Fibroblast of skin of right biceps (primary cell): ENCODE data around the gene FAM98A.
A peak's percentile ranks its signal among the peaks of the same experiment; 100 is the strongest.

Experiments used
- DNase-seq: peaks from one replicate; pipeline ENCODE4 v3.0.0-alpha.2; 2013

Gene FAM98A

GRCh38 chr2:33599175-33599942 is at the start of gene FAM98A:
TSS of gene FAM98A (minus strand) at chr2:33599299. CDS start at chr2:33599221, 78 bp downstream.
- DNase-seq: peak; percentile 99

DNA sequence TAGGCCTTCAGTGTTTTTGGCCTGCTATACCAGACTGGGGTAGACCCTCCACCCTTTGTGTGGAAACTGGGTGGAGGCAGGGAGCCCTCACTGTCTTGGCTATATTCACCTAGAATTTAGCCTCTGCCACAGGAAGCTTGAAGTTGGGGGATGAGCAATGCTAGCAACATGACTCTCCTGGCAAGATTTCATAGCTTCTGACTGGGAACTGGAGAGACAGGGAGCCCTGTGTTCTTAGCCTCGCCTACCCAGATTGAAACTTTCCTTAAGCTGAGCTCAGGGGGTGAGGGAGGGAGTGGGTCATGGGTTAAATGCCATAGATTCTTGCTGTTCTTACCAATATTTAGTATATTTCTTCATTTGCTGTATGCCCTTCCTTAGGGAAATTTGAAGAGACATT is 46.8 kb upstream of the FAM98A start:
- peak; percentile 4 for DNase-seq

GRCh38 chr2:33644215-33644614 is 45.1 kb upstream of the FAM98A start:
- DNase-seq: no peak

DNA sequence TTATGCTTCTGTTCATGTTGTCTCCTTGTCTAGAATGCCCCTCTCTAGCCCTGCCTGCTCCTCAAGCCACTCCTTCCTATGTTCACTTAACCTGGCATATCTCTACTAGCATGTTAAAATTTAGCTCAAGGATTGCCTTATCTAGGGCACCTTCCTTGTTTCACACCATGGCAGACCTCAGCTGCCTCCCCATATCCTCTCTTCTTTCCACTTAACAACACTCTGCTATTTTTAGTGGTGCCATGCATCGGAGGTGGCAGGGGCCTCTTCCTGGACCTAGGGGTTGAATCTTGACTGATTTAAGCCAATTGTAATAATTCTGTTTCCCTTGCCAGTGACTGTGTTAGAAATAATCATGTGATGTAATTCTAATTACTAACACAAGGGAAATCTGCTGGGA is 36.9 kb upstream of the FAM98A start:
- DNase-seq: no peak

GRCh38 chr2:33634261-33634910 is 35.3 kb upstream of the FAM98A start:
- DNase-seq: no peak

DNA sequence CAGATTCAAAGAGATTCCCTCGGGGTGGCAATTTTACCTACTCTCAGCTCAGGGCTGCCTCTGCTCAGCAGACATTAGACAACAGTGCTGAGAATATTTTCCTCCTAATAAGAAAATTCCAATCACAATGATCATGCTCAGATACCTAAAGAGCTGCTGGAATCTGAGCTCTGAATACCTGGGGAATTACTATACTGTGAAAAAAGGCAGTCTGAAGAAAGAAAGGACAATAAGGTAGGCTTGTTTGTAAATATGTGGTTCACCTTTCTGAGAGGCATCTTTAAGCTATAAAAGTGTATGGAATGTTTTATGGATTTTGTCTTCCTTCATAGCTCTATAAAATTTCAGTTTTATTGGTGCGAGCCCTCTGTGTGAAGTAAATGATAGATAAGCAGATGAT is 34.2 kb upstream of the FAM98A start:
- no peak for DNase-seq

DNA sequence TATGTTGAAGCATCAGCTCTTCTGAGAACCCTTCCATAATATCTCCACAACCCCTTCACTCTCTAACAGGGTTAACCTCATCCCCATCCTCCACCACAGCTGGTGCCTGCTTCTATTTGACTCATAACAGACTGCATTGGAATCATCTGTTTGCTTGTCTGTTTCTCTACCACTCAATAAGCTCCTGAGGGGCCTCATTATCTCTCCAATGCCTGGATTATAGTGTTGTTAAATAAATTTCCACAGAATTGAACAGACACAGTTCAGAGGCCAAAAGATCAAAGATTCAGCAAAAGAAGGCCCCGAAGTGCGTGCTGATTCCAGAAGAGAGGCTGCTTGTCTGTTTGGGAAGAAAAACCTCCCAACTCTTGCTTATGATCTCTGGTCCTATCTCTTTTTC is 33.7 kb upstream of the FAM98A start:
- DNase-seq: no peak

DNA sequence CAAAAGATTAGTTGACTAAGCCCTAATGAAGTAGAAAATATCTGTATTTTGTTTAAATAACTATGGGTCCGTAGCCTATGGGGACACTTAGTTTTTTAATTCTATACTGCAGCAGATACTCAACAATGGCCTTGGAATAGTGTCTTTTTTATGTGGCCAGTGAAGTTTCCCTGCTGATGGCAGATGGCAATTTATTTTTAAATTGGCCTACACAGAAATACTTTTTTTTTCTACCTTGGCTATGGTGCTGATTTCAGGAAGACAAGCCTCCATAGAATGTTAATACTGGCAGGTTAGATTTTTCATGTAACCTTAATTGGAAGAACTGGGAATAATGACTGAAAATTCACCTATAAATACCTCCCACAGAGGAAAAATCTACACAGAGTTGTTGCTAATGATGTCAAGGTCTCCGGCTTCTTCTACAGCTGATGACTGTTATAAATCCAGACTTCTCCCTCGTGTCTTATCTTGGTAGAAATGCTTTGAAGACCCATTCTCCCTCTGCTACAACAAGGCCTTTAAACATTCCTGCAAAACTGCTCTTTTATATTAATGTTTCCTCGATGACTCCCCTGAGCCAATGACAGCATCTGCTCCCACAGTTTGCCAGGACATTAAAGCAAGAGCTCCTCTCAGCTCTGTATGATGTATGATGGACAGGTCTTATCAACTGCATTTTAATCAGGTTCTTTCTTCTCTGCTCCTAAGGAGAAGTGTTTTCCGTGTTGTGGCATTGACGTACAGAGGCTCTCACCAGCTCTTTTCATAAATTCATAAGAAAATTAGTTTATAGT is 29.1 kb upstream of the FAM98A start:
- DNase-seq: no peak

DNA sequence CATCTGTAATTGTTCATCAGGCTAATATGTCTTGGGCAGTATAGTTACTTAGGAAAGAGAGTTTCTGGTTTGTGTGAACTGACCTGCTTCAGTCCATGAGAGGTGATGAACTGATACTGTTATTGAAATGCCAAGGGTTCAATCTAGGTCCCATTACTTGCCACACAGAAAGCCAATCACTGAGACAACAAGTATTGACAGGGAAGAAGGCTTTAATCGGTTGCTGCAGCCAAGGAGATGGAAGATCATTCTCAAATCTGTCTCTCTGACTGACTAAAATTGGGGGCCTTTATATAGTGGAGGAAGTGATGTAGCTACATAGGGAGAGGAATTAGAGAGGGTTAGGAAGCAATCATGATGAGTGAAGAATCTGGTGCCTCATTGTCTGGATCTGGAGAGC is 19.9 kb upstream of the FAM98A start:
- no peak for DNase-seq

GRCh38 chr2:33617989-33618388 is 18.9 kb upstream of the FAM98A start:
- DNase-seq: no peak

DNA sequence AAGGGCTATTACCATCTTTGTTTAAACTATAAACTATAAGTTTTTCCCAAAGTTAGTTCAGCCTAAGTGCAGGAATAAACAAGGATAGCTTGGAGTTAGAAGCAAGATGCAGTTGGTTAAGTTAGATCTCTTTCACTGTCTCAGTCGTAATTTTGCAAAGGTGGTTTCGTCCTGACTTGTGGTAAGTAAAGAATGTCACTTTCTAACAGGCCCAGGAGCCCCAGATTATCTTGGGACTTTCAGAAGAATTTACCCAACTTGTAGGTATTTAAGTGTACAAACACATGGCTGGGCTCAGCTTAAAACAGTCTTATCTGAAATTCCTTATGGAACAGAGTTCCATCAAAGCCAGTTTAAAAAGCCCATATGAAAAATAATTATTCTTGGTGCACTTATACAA is 18.3 kb upstream of the FAM98A start:
- DNase-seq: no peak

GRCh38 chr2:33616873-33617272 is 17.8 kb upstream of the FAM98A start:
- no peak for DNase-seq

DNA sequence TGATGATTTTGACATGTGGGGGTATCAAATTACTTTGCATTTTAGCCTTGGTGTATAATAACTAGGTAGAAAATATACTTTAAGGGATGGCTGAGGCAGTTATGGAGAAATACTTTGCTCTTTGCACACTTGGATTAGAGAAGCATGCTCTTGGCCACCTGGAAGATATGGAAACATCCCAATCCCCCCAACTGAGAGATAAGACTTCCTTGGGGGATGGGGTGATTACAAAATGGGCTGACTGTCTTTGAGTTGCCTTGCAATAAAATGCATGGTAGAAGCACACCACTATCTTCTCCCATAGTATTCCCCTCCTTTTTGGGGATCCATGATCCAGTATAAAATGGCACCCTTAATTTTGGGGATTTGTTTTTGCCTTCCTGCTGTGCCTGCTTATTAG is 15.1 kb upstream of the FAM98A start:
- DNase-seq: no peak

- no peak for DNase-seq
Measured at GRCh38 chr2:33607905-33608304, 8.8 kb upstream of the FAM98A start.

GRCh38 chr2:33607251-33607721 is 8.2 kb upstream of the FAM98A start:
- no peak for DNase-seq

GRCh38 chr2:33606622-33607021 is 7.5 kb upstream of the FAM98A start:
- DNase-seq: no peak

DNA sequence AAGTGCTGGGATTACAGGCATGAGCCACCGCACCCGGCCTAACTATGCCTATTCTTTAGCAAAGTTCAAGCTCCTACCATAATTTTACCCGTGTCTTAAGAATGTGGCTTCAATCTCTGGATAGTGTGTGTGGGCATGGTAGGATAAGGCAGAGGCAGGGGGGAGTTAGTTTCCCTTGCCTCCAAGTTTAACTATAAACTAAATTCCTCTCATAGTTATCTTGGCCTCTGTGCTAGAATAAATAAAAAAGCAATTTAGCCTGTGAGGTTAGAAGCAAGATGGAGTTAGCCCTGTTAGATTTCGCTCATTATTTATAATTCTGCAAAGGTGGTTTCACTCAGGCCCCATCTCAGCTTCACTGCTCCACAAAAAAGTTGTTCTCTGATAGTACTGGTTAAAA is 7.0 kb upstream of the FAM98A start:
- DNase-seq: no peak

DNA sequence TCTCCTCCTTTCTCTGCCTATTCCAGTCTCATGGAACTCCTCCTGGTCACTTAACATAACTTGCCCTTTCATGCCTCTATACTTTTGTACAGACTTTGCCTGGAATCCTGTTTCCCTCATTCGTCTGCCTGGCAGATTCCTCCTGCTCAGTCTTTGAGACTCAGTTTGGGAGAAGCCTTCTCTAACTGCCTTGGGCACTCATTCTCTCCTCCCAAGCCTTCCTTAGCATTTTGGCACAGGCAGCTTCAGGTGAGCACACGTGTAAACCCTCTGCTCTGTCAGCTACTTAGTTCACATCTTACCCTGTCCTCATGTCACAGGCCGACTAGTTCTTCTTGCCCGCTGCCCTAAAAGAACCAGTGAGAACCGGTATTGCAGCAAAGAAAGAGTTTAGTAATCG is 6.0 kb upstream of the FAM98A start:
- no peak for DNase-seq

- DNase-seq: no peak
Measured at GRCh38 chr2:33603416-33603815, 4.3 kb upstream of the FAM98A start.

DNA sequence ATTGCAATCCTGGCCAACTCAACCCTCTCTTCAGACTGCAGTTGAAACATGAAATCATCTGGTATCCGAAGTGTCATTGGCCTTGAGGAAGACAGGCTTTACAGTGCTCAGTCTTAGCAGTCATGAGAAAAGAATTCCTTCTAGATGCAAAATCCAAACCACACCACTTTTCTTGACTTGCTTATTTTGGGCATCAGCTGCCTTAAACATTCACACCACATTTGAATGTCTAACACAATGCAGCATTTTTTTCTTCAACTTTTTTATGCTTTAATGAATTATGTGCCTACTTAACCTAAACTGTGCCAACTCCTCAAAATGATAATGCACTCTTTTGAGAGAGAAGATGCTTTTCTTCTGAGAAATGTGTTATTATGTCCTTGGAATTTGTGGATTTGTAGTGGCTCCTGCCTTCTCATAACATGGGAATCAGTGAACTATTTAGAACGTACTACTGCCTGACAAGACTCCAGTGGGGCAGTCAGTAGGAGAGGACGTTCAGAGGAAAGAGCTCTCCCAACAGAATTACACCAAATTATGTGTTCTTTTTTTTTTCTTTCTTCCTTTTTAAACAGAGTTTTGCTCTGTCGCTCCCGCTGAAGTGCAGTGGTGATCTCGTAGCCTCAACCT is 3.2 kb upstream of the FAM98A start:
- peak; percentile 30 for DNase-seq

DNA sequence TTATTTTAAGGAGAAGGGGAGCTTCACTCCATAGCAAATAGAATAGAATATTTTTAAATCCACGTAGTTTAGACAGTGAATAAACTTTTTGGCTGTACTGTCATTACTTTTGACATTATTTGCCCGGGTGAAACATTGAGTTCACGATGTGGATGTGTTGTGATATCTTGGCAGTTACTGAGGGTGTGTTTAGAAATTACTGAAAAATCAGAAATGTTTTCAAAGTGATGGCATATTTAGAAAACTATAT is 769 bp upstream of the FAM98A start:
- DNase-seq: no peak

- DNase-seq: peak; percentile 38
Measured at GRCh38 chr2:33598561-33599174, 431 bp downstream of the FAM98A start.

DNA sequence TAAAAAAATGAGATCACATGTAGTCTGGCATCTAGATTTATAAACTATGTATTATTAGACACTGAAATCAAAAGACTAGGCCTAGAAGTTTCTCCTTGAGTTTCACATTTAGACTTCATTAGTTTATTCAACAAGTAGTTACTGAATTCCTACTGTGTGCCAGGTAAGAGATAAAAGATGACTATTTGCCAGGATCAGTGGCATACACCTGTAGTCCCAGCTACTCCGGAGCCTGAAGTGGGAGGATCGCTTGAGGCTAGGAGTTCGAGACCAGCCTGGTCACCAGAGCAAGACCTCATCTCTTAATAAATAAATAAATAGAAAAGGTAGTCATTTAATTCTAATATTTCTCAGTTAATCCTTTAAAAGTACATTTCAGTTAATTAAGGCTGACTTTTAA is 2.1 kb downstream of the FAM98A start:
- no peak for DNase-seq
